CD8-positive, alpha-beta memory T cell (primary cell): Measurements from ENCODE around the gene SPAST. TPM values are rescaled to one million over a fixed set of nuclear protein-coding genes. Genes with fewer than 3 reads are reported as not detected.

Experiments used
- CTCF ChIA-PET: fragments of 350-600 bp; sonication (Branson Sonifier 250); formaldehyde crosslinking; loops from one replicate; lab custom pipeline; 2021; ENCODE audit warnings: antibody characterized with exemption; lab: Charles Lee
- POLR2A ChIA-PET: fragments of 350-600 bp; sonication (Branson Sonifier 250); formaldehyde crosslinking; loops from one replicate; lab custom pipeline; 2021; ENCODE audit warnings: antibody characterized with exemption; lab: Charles Lee
- DNase-seq, 5 donors: peaks; one replicate each; pipeline versions ENCODE4 v3.0.0 to v3.0.0-alpha.2; 2020 to 2022; ENCODE audit warnings: mixed read lengths in 1 of 5
- H3K27ac ChIP-seq: one replicate; pipeline ENCODE4 v1.7.0; 2013; ENCODE audit warnings: low read depth, mild to moderate bottlenecking, low read length, moderate library complexity
- H3K27me3 ChIP-seq: 2 replicates; pipeline ENCODE4 v1.7.0; 2013; ENCODE audit warnings: low read length, mild to moderate bottlenecking; ENCODE audit not compliant: insufficient read depth, poor library complexity, severe bottlenecking
- H3K36me3 ChIP-seq: 2 replicates; pipeline ENCODE4 v1.7.0; 2013; ENCODE audit warnings: mild to moderate bottlenecking, low read length, moderate library complexity; ENCODE audit not compliant: insufficient read depth
- H3K4me1 ChIP-seq: 2 replicates; pipeline ENCODE4 v1.7.0; 2013; ENCODE audit warnings: mild to moderate bottlenecking, low read length, moderate library complexity; ENCODE audit not compliant: insufficient read depth
- H3K4me3 ChIP-seq: 2 replicates; pipeline ENCODE4 v1.7.0; 2013; ENCODE audit warnings: mild to moderate bottlenecking, low read length
- H3K9me3 ChIP-seq: 2 replicates; pipeline ENCODE4 v1.7.0; 2013; ENCODE audit warnings: mild to moderate bottlenecking, low read length
- H3K27ac Mint-ChIP-seq, 8 donors: one replicate each; pipeline ENCODE4 v1.8.0; 2020 to 2021; ENCODE audit warnings: mixed read lengths in 8 of 8, mild to moderate bottlenecking in 6 of 8, inconsistent platforms in 3 of 8, moderate library complexity in 3 of 8
- H3K27me3 Mint-ChIP-seq, 2 donors: one replicate each; pipeline ENCODE4 v1.8.0; 2020 to 2021; ENCODE audit warnings: mixed read lengths in 2 of 2, mild to moderate bottlenecking in 1 of 2, moderate library complexity in 1 of 2
- H3K36me3 Mint-ChIP-seq, 3 donors: one replicate each; pipeline ENCODE4 v1.8.0; 2020 to 2021; ENCODE audit warnings: mixed read lengths in 3 of 3, inconsistent platforms in 1 of 3, mild to moderate bottlenecking in 1 of 3
- H3K4me1 Mint-ChIP-seq, 3 donors: one replicate each; pipeline ENCODE4 v1.8.0; 2020 to 2021; ENCODE audit warnings: mixed read lengths in 3 of 3, inconsistent platforms in 1 of 3, mild to moderate bottlenecking in 1 of 3
- H3K4me3 Mint-ChIP-seq, 7 donors: one replicate each; pipeline ENCODE4 v1.8.0; 2020 to 2021; ENCODE audit warnings: mixed read lengths in 7 of 7, mild to moderate bottlenecking in 6 of 7, moderate library complexity in 4 of 7, inconsistent platforms in 2 of 7
- H3K9me3 Mint-ChIP-seq, 5 donors: one replicate each; pipeline ENCODE4 v1.8.0; 2020 to 2022; ENCODE audit warnings: mixed read lengths in 5 of 5, mild to moderate bottlenecking in 3 of 5, moderate library complexity in 2 of 5, inconsistent platforms in 1 of 5
- polyA plus RNA-seq: library from polyadenylated mRNA; unstranded; fragments of 300-500 nt; fragmentation: Illumina TruSeq; gene quantifications from one replicate; pipeline ENCODE4 v1.2.3, GENCODE V29; 2021
- total RNA-seq, 2 experiments: library from RNA; stranded (reverse); gene quantifications; one replicate each; pipeline ENCODE4 v1.2.3, GENCODE V29; 2021

The SPAST gene
- total and polyA plus RNA-seq, 3 experiments from 2014 or later = 10.6 to 20.4 (median 19.7) TPM

GRCh38 chr2:32067549-32067948, 4.2 kb downstream of the SPAST start:
- no peak for DNase-seq
- peak overlapping the region in 3 of 7 donors; percentile 32 to 56 (median 54) for H3K4me3 Mint-ChIP-seq
- H3K4me1 Mint-ChIP-seq = peaks cover 37 to 61% (median 57%) of the 10 kb centered on the region in 3 donors
- Histone ChIP-seq H3K36me3 (no peaks in the 10 kb centered on the region), H3K9me3 (no peaks in the 10 kb centered on the region), H3K27ac (no peak overlapping the region), H3K4me1 (peaks cover 15% of the 10 kb centered on the region), H3K27me3 (no peaks in the 10 kb centered on the region), H3K4me3 (no peak overlapping the region)
- H3K36me3 Mint-ChIP-seq = peaks cover 0 to 35% (median 8%) of the 10 kb centered on the region in 3 donors
- H3K9me3 Mint-ChIP-seq = no peaks in the 10 kb centered on the region
- ChIA-PET CTCF (interaction anchor here (1.2 kb wide), 1 partner anchor 15 kb away, joined by 3 read pairs; no protein-coding TSS in a partner anchor), POLR2A (no interaction called here)
- no peak overlapping the region for H3K27ac Mint-ChIP-seq
- no peaks in the 10 kb centered on the region for H3K27me3 Mint-ChIP-seq

GRCh38 chr2:32074134-32074506, 10.8 kb downstream of the SPAST start:
- Histone ChIP-seq H3K4me1 (no peaks in the 10 kb centered on the region), H3K27me3 (no peaks in the 10 kb centered on the region), H3K27ac (no peak overlapping the region), H3K4me3 (no peak overlapping the region), H3K9me3 (no peaks in the 10 kb centered on the region), H3K36me3 (no peaks in the 10 kb centered on the region)
- DNase-seq = no peak
- H3K36me3 Mint-ChIP-seq = peaks cover 0 to 51% (median 15%) of the 10 kb centered on the region in 3 donors
- CTCF ChIA-PET = interaction anchor here (1.0 to 1.2 kb wide), 3 partner anchors 11 to 57 kb away, joined by 3 to 4 read pairs (median 3); partner anchors contain the start of gene SPAST
- H3K4me3 Mint-ChIP-seq = no peak overlapping the region
- H3K4me1 Mint-ChIP-seq = peaks cover 49 to 67% (median 53%) of the 10 kb centered on the region in 3 donors
- H3K27me3 Mint-ChIP-seq = no peaks in the 10 kb centered on the region
- H3K9me3 Mint-ChIP-seq = no peaks in the 10 kb centered on the region
- peak overlapping the region in 2 of 8 donors; percentile 12 to 67 for H3K27ac Mint-ChIP-seq
- POLR2A ChIA-PET = no interaction called here

- H3K27ac Mint-ChIP-seq = peak overlapping the region in 6 of 8 donors; percentile 18 to 92 (median 44)
- Histone ChIP-seq H3K27ac (no peak overlapping the region), H3K36me3 (no peaks in the 10 kb centered on the region), H3K9me3 (no peaks in the 10 kb centered on the region), H3K4me1 (no peaks in the 10 kb centered on the region), H3K27me3 (no peaks in the 10 kb centered on the region), H3K4me3 (no peak overlapping the region)
- no peaks in the 10 kb centered on the region for H3K9me3 Mint-ChIP-seq
- no peak overlapping the region for H3K4me3 Mint-ChIP-seq
- ChIA-PET POLR2A (no interaction called here), CTCF (no interaction called here)
- peaks cover 5 to 22% (median 10%) of the 10 kb centered on the region in 3 donors for H3K4me1 Mint-ChIP-seq
- peaks cover 7 to 33% (median 11%) of the 10 kb centered on the region in 3 donors for H3K36me3 Mint-ChIP-seq
- H3K27me3 Mint-ChIP-seq = no peaks in the 10 kb centered on the region
- DNase-seq = no peak
Observed at GRCh38 chr2:32095671-32096070, 32.3 kb downstream of the SPAST start.

GRCh38 chr2:32108111-32108510, 44.8 kb downstream of the SPAST start:
- Histone ChIP-seq H3K27me3 (no peaks in the 10 kb centered on the region), H3K4me3 (no peak overlapping the region), H3K9me3 (no peaks in the 10 kb centered on the region), H3K4me1 (no peaks in the 10 kb centered on the region), H3K27ac (no peak overlapping the region), H3K36me3 (no peaks in the 10 kb centered on the region)
- no peak overlapping the region for H3K4me3 Mint-ChIP-seq
- H3K27ac Mint-ChIP-seq = peak overlapping the region in 1 of 8 donors; percentile 15
- POLR2A ChIA-PET = no interaction called here
- H3K36me3 Mint-ChIP-seq = peaks cover 20 to 57% (median 26%) of the 10 kb centered on the region in 3 donors
- no peaks in the 10 kb centered on the region for H3K9me3 Mint-ChIP-seq
- DNase-seq = no peak
- CTCF ChIA-PET = no interaction called here
- peaks cover 10 to 12% (median 11%) of the 10 kb centered on the region in 3 donors for H3K4me1 Mint-ChIP-seq
- H3K27me3 Mint-ChIP-seq = no peaks in the 10 kb centered on the region

GRCh38 chr2:32118055-32118454, 54.7 kb downstream of the SPAST start:
- Mint-ChIP-seq H3K4me3 (no peak overlapping the region), H3K9me3 (no peaks in the 10 kb centered on the region), H3K27me3 (no peaks in the 10 kb centered on the region), H3K36me3 (peaks cover 0 to 54% (median 9%) of the 10 kb centered on the region in 3 donors), H3K4me1 (peaks cover 0 to 7% (median 5%) of the 10 kb centered on the region in 3 donors), H3K27ac (no peak overlapping the region)
- Histone ChIP-seq H3K27ac (no peak overlapping the region), H3K4me1 (no peaks in the 10 kb centered on the region), H3K27me3 (no peaks in the 10 kb centered on the region), H3K4me3 (no peak overlapping the region), H3K9me3 (no peaks in the 10 kb centered on the region), H3K36me3 (no peaks in the 10 kb centered on the region)
- CTCF ChIA-PET = no interaction called here
- POLR2A ChIA-PET = no interaction called here
- DNase-seq = no peak

GRCh38 chr2:32119161-32119560, 55.8 kb downstream of the SPAST start:
- POLR2A ChIA-PET = no interaction called here
- Histone ChIP-seq H3K27me3 (no peaks in the 10 kb centered on the region), H3K4me1 (no peaks in the 10 kb centered on the region), H3K36me3 (no peaks in the 10 kb centered on the region), H3K4me3 (no peak overlapping the region), H3K9me3 (no peaks in the 10 kb centered on the region), H3K27ac (no peak overlapping the region)
- H3K9me3 Mint-ChIP-seq = no peaks in the 10 kb centered on the region
- H3K27ac Mint-ChIP-seq = no peak overlapping the region
- peaks cover 0 to 7% (median 5%) of the 10 kb centered on the region in 3 donors for H3K4me1 Mint-ChIP-seq
- DNase-seq = no peak
- H3K4me3 Mint-ChIP-seq = no peak overlapping the region
- no peaks in the 10 kb centered on the region for H3K27me3 Mint-ChIP-seq
- peaks cover 5 to 63% (median 9%) of the 10 kb centered on the region in 3 donors for H3K36me3 Mint-ChIP-seq
- CTCF ChIA-PET = interaction anchor here (0.5 kb wide), 1 partner anchor 111 kb away, joined by 3 read pairs; no protein-coding TSS in a partner anchor

GRCh38 chr2:32124660-32125059, 61.3 kb downstream of the SPAST start:
- H3K9me3 ChIP-seq = no peaks in the 10 kb centered on the region
- no peaks in the 10 kb centered on the region for H3K9me3 Mint-ChIP-seq
- POLR2A ChIA-PET = no interaction called here
- no peak overlapping the region for H3K4me3 ChIP-seq
- H3K27me3 Mint-ChIP-seq = no peaks in the 10 kb centered on the region
- DNase-seq = no peak
- peak overlapping the region in 1 of 8 donors; percentile 42 for H3K27ac Mint-ChIP-seq
- peaks cover 0 to 7% (median 5%) of the 10 kb centered on the region in 3 donors for H3K4me1 Mint-ChIP-seq
- no peaks in the 10 kb centered on the region for H3K27me3 ChIP-seq
- peaks cover 9 to 69% (median 20%) of the 10 kb centered on the region in 3 donors for H3K36me3 Mint-ChIP-seq
- H3K36me3 ChIP-seq = peaks cover 4% of the 10 kb centered on the region
- no peak overlapping the region for H3K27ac ChIP-seq
- H3K4me3 Mint-ChIP-seq = no peak overlapping the region
- CTCF ChIA-PET = no interaction called here
- no peaks in the 10 kb centered on the region for H3K4me1 ChIP-seq

GRCh38 chr2:32128636-32129035, 65.3 kb downstream of the SPAST start:
- peak overlapping the region in 2 of 8 donors; percentile 32 to 86 for H3K27ac Mint-ChIP-seq
- Histone ChIP-seq H3K4me3 (no peak overlapping the region), H3K9me3 (no peaks in the 10 kb centered on the region), H3K36me3 (peaks cover 19% of the 10 kb centered on the region), H3K27me3 (no peaks in the 10 kb centered on the region), H3K27ac (no peak overlapping the region), H3K4me1 (no peaks in the 10 kb centered on the region)
- POLR2A ChIA-PET = no interaction called here
- H3K9me3 Mint-ChIP-seq = no peaks in the 10 kb centered on the region
- H3K4me1 Mint-ChIP-seq = peaks cover 0 to 1% (median 0%) of the 10 kb centered on the region in 3 donors
- CTCF ChIA-PET = no interaction called here
- no peak overlapping the region for H3K4me3 Mint-ChIP-seq
- H3K27me3 Mint-ChIP-seq = no peaks in the 10 kb centered on the region
- H3K36me3 Mint-ChIP-seq = peaks cover 4 to 72% (median 16%) of the 10 kb centered on the region in 3 donors
- DNase-seq = no peak
